ENCODE results near the gene SCYGR5.

Gene SCYGR5

DNA sequence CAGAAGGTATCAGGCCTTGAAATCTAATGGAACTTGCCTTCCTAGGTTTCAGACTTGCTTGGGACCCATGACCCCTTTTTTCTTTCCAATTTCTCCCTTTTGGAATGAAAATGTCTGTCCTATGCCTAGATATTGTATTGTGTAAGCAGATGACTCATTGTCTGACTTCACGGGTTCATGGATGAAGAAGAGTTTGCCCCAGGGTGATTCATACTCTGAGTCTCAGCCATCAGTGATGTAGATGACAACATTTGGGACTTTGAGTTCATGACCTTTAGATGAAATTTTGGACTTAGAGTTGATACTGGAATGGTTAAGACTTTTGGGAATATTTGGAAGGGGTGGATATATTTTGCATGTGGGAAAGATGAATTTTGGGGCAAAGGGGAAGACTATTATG, 11.2 kb upstream of the SCYGR5 start:
- TF ChIP-seq GATA2 (IDR thresholded peaks at IDR 0.05; ENCODE audit: low read depth, low read length) (no peak), GATA3 (IDR thresholded peaks at IDR 0.05; ENCODE audit: low read depth, low read length) (no peak)

DNA sequence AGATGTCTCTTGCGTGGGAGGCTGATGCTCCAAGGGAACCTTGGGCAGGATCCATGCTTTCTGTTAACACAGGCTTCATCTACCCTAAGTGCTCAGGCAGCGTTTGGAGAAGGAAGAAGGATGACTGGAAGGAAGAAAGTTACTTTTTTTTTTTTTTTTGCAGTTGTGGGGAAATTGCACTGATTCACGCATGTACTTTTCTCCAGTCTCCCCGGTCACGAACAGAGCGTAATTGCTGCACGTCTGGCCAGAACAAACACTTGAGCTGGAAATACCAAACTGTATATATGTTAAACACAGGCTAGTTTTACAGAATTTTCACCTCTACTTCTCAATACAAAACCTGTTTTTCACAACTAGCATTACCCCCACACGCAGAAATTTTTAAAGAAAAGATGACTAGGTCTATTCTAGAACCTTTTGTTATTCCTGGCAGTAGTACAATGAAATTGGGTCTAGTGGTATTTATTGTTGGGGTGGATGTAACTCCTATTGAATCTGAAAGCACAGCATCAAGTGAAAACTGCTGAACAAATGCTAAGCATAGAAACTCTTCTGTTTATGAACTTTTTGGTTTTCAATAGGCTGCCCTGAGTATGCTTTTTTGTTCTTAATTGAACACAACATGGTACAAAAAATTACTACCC, 9.3 kb upstream of the SCYGR5 start:
- TF ChIP-seq GATA2 (IDR thresholded peaks at IDR 0.05; ENCODE audit: low read depth, low read length) (no peak), GATA3 (IDR thresholded peaks at IDR 0.05; ENCODE audit: low read depth, low read length) (no peak)

GRCh38 chr2:227661025-227661649, 5.5 kb upstream of the SCYGR5 start:
- TF ChIP-seq GATA3 (IDR thresholded peaks at IDR 0.05; ENCODE audit: low read depth, low read length) = no peak
- TF ChIP-seq GATA2 (IDR thresholded peaks at IDR 0.05; ENCODE audit: low read depth, low read length) = no peak

DNA sequence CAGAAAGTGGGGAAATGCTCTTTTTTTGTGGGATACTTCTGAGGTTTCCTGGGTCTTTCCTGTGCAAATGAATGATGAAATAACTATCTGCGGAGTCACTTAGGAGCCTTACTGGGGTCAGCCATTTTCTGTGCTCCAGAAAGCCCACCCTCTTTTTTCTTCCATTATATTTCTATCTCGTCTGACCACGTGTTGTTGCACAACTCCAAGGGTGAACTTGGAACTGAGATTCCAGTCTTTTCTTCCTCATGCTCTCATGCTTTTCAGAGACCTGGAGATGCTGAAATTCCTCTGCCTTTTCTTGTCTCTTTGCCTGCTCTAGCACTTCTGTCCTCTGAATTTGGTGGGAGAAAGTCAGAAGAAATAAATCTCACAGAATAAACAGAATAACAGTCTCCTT, 4.8 kb upstream of the SCYGR5 start:
- TF ChIP-seq GATA3 (IDR thresholded peaks at IDR 0.05; ENCODE audit: low read depth, low read length) = no peak
- no peak for TF ChIP-seq GATA2 (IDR thresholded peaks at IDR 0.05; ENCODE audit: low read depth, low read length)

DNA sequence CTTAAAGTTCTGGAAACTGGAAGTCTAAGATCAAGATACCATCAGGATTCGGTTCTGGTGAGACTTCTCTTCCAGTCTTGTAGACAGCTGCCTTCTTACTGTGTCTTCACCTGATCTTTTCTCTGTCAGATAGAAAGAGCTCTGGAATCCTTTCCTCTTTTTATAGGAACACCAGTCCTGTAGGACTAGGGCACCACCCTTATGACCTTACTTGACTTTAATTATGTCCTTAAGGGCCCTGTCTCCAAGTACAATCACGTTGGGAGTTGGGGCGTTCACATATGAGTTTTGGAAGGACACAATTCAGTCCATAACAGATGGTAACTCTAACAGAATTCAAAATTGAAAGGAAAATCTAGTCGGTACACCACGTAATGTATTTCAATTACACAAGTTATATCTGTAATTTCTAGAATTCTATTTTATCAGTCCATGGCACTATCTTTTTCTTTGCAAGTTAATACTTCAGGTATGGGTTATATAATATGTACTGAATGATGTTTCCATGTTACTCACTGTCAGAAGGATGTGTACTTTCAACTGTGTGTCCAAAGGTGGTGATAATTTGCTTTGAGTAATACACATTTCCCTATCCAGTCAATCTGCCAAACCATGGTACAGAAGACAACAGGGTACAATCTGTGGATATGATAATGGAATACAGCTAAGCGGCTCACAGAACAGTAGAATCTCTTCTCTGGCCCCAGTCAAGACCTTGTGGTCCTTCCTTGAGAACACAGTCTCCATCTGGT, 1.2 kb upstream of the SCYGR5 start:
- TF ChIP-seq GATA3 (IDR thresholded peaks at IDR 0.05; ENCODE audit: low read depth, low read length) (no peak), GATA2 (IDR thresholded peaks at IDR 0.05; ENCODE audit: low read depth, low read length) (no peak)

DNA sequence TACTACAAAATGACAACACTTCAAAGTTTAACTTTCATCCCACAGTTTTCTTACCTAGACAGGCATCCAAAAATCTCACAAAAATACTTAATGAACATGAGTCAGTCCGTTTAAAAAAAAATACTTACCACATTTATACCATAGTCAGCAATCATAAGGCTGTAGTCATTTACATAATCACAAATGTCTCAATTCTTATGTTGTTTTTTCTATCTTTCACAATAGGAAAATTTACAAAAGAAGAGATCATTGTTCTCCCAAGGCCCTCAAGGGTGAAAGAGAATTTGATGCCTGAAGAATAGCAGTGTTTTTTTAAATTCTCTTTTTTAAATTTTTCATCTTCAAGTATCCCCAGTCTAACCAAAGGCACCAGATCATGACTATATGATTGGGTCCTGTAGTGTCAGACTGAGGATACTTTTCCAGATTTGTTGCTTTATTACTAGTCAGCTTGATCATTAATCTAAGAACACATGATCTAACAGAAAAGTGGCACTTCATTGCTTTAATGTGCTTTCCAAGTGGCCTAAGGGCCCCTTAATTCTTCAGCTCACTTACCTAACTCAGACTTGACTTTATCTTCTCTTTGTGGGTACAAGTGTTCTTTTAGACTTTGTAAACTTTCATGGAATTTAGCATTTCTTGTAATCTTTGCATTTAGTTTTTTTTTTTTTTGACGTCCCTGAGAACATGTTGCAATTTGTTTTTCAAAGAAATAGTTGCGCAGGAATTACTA, 4.7 kb downstream of the SCYGR5 start:
- TF ChIP-seq GATA2 (IDR thresholded peaks at IDR 0.05; ENCODE audit: low read depth, low read length) = no peak
- no peak for TF ChIP-seq GATA3 (IDR thresholded peaks at IDR 0.05; ENCODE audit: low read depth, low read length)

DNA sequence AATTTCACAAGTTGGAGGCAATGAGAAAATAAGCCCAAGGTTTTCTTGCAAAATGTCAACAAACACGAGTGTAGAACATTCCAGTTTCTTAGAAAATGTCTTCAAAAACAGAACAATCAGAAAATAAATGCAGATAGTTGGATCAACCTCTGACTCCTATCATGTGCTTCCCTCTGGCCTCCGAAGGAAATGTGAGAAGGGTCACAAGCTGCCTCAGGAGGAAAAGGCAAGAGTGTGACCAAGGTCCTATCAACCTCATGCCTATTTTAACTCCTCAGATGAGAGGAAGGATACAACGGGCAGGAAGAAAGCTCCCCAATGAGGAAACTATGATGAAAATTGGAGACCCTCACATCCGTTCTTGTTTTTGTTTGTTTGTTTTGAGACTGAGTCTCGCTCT, 7.9 kb downstream of the SCYGR5 start:
- TF ChIP-seq GATA3 (IDR thresholded peaks at IDR 0.05; ENCODE audit: low read depth, low read length) (no peak), GATA2 (IDR thresholded peaks at IDR 0.05; ENCODE audit: low read depth, low read length) (no peak)

DNA sequence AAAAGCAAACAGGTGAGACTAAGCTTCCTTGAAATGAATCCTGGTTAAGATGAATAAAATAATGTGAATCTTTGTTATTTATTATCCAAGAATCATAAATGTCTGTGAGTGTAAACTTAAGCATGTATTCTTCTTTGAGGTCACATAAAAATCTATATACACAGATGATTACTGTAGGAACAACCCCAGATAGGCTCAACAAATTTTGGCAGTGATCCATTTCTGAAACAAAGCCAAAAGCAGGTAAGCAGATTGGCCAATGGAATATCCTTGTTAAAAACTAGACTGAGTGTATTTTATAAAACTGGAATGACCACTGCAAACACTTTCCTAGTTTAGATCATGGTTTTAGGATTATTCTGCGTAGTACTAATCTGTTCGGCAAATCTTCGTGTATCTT, 11.3 kb downstream of the SCYGR5 start:
- TF ChIP-seq GATA3 (IDR thresholded peaks at IDR 0.05; ENCODE audit: low read depth, low read length) = no peak
- no peak for TF ChIP-seq GATA2 (IDR thresholded peaks at IDR 0.05; ENCODE audit: low read depth, low read length)

DNA sequence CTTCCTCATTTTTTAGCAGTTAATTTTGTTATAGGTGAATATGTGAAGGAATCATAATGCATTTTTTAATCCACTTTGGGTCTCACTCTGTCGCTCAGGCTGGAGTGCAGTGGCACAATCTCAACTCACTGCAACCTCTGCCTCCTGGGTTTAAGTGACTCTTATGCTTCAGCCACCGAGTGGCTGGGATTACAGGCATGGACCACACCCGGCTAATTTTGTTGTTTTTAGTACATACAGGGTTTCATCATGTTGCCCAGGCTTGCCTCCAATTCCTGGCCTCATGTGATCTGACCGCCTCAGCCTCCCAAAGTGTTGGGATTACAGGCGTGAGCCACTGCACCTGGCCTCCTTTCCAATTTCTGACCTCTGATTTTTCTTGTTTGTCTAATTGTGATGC, 17.7 kb downstream of the SCYGR5 start:
- no peak for TF ChIP-seq GATA3 (IDR thresholded peaks at IDR 0.05; ENCODE audit: low read depth, low read length)
- TF ChIP-seq GATA2 (IDR thresholded peaks at IDR 0.05; ENCODE audit: low read depth, low read length) = no peak

DNA sequence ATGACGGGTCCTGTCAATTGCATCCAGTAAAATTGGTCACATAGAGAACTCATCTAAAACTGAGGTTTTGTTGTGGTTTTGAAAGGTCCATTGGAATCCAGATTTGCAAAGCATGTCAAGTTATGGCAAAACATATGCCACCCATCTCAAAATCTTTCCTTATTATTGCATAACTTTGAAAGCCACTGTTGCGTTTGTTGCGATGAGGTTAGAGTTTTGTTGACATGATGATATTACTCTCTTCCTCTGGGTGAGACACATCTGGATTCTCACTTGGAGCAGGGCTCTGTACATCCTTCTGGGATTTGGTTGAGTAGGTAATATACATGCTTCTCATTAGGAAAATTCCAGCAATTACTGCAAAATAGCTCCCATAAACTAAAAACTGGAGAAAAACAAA, 20.6 kb downstream of the SCYGR5 start:
- TF ChIP-seq GATA3 (IDR thresholded peaks at IDR 0.05; ENCODE audit: low read depth, low read length) (no peak), GATA2 (IDR thresholded peaks at IDR 0.05; ENCODE audit: low read depth, low read length) (no peak)

- TF ChIP-seq GATA2 (IDR thresholded peaks at IDR 0.05; ENCODE audit: low read depth, low read length) = no peak
- no peak for TF ChIP-seq GATA3 (IDR thresholded peaks at IDR 0.05; ENCODE audit: low read depth, low read length)
Observed at GRCh38 chr2:227696990-227697679, 30.5 kb downstream of the SCYGR5 start.

- TF ChIP-seq GATA3 (IDR thresholded peaks at IDR 0.05; ENCODE audit: low read depth, low read length) (no peak), GATA2 (IDR thresholded peaks at IDR 0.05; ENCODE audit: low read depth, low read length) (no peak)
Observed at GRCh38 chr2:227701556-227701955, 35.0 kb downstream of the SCYGR5 start.

GRCh38 chr2:227703280-227703732, 36.7 kb downstream of the SCYGR5 start:
- TF ChIP-seq GATA3 (IDR thresholded peaks at IDR 0.05; ENCODE audit: low read depth, low read length) (no peak), GATA2 (IDR thresholded peaks at IDR 0.05; ENCODE audit: low read depth, low read length) (no peak)

DNA sequence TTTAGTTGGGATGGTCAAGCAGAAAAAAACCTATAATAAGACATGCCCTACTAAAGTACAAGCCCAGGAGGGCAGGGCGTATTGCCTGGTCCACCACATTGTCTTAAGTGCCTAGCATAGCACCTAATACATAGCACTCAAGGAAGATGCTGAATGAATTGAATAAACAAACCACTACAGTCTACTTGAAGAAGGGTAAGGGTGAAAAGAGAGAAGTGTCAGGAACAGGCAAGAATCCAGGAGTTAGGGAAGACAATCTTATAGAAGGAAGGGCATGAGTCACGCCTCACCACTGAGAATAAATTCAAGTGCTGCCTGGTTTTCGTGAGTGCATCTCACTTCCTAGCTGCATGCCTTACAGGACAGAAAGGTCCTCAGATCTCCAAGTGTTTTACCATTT, 37.4 kb downstream of the SCYGR5 start:
- TF ChIP-seq GATA3 (IDR thresholded peaks at IDR 0.05; ENCODE audit: low read depth, low read length) (no peak), GATA2 (IDR thresholded peaks at IDR 0.05; ENCODE audit: low read depth, low read length) (no peak)
